GM18861 (cell line): ENCODE measurements around the gene C1orf232.

ENCODE experiments used
- ATAC-seq: cut with Tn5 transposase; IDR thresholded peaks from one replicate; pipeline ENCODE4 v1.9.1; 2021; ENCODE audit not compliant: unreplicated experiment

Gene C1orf232

DNA sequence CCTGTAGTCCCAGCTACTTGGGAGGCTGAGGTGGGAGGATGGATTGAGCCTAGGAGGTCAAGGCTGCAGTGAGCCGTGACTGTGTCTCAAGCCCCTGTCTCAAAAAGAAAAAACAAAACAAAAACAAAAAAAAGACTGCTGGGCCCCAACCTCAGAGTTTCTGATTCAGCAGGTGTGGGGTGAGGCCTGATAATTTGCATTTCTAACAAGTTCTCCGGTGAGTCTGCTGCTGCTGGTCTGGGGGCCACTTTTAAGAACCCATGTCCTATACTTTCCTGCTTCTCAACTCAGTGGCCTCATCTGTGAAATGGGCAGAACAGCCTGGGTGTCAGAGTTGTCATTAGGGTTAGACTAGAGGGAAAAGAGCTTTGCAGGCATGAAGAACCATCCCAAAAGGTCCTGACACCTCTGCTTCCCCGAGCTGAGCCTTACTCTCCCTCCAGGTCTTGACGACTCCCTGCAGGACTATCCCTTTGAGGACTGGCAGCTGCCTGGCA, 11.3 kb upstream of the C1orf232 start:
- ATAC-seq, result no peak

DNA sequence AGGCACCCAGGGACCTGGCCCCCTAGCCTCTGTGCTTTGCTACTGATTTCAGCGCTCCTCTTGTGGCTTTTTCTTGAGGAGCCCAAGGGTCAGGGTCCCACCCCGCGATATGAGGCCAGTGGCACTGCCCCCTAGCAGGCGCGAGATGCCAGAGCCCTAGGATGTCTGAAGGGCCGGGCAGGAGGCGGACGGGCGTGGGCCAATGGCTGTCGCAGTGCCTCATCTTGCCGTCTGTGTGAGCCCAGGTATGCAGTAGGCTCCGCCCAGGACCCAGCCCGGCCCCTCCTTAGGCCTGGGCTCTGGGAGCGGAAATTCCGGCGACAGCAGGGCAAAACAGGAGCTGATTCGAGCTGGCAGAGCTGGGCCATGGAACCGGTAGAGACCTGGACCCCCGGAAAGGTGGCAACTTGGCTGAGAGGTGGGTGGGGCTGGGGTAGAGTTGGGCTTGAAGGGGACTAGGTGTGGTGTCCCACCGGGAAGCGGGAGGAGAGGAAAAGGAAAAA, 8.5 kb upstream of the C1orf232 start, which contains the start of gene CNKSR1:
Gene CNKSR1 (plus strand): TSS at position 310 of the 503 bp plus-strand sequence. CDS start 57 bp downstream, at position 367.
- no peak for ATAC-seq

DNA sequence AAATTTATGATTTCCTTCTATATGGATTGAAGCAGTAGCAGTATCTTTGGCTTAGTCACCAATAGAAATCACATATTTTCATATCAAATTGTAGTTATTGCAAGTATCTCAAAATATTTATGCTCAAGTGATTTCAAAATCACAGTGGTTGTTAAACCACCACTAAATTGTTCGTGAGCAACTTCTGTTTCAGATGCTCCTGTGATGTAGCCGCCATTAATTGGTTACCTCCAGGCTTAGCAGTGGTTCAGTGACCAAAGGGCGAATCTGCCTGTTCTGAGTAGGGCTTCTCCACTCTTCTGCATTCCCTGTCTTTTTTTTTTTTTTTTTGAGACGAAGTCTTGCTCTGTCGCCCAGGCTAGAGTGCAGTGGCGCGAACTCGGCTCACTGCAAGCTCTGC, 6.6 kb upstream of the C1orf232 start:
- no peak for ATAC-seq

DNA sequence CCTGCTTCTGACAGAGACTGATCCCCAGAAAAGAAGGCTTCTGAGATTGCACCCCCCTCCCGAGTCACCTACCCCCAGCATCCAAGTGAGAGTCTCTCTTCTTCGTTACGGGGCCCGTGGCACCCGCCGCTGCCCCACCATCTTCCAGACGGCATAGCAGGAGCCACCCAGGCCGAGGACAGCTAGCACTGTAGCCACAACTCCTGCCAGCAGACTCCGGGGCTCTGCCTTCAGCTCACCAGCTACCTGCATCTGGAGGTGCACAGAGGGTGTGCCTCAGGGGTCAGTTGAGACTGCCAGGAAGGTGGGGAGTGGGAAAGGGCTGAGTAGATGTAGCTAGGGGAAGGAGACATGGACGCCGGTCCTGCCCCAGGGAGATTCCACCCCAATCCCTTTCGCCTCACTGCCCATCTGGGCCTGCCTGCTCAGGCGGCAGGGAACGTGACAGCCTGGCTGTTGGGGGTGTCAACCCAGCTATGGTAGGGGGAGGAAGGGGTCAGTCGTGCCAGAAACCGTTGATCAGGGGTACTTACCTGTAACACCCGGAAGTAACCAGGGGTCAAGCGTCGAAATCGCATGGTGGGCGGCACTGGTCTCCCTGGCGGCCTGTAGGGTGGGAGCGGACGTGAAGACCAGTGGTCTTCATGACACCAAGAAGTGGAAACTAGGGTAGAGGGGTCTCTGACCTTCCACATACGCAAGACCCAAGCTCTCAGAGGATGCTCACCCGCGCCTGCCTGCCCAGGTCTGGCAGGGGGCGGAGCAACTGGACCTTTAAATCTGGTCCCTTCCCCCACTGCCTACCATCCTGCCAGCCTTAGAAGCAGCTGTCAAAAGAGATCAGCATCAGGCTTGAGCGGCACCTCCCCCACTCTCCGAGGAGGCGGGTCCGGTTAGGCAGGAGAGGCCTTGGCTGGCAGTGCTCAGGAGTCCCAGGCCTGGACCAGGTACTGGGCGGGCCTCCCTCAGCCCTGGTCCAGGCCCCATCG, 2.6 kb upstream of the C1orf232 start, which contains the start of gene ZNF593OS:
Gene ZNF593OS (minus strand): TSS at position 749 of the 989 bp plus-strand sequence. CDS start 171 bp downstream, at position 578.
- no peak for ATAC-seq

DNA sequence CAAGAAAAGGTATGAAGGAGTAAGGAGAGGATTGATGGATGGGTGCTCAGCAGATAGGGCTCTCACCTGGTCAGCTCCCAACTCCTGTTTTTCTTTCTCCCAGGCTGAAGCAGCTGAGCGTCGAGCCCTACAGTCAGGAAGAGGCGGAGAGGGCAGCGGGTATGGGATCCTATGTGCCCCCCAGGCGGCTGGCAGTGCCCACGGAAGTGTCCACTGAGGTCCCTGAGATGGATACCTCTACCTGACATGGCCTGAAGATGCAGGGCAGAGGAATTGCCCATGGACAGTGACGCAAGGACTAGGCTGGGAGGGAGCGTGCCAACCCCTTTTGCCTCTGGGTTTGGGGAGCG, 1.7 kb upstream of the C1orf232 start:
- ATAC-seq, result no peak

DNA sequence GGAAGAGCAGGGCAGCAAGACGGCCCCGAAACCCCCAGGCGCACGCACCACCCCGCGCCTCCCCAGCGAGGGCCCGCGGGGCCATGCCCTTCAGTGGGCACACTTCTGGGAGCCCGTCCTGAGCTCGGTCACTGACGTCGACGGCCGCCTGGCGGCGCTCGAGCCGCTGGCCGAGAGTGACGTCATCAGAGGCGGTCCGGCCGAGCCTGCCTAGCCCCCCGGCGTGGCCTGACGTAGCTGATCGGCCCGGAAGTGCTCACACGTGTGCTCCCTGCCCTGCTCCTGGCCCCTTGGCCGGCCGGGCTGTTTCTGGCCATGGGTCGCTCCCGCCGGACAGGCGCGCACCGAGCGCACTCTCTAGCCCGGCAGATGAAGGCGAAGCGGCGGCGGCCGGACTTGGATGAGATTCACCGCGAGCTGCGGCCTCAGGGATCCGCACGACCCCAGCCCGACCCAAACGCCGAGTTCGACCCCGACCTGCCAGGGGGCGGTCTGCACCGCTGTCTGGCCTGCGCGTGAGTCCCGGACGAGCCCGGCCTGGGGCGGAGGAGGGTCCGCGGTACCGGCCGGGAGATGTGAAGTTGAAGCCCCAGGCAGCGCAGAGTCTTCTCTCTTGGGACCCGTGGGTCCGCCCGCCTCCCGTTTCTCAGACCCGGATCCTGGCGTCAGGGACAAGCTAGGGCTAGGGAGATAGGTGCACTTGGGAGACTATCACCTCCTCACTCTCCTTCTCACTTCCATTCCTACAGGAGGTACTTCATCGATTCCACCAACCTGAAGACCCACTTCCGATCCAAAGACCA, 1.1 kb upstream of the C1orf232 start, which contains the start of gene ZNF593:
Gene ZNF593 (plus strand): TSS at position 240 of the 803 bp plus-strand sequence. CDS start 76 bp downstream, at position 316.
- ATAC-seq, result peak; percentile 80

DNA sequence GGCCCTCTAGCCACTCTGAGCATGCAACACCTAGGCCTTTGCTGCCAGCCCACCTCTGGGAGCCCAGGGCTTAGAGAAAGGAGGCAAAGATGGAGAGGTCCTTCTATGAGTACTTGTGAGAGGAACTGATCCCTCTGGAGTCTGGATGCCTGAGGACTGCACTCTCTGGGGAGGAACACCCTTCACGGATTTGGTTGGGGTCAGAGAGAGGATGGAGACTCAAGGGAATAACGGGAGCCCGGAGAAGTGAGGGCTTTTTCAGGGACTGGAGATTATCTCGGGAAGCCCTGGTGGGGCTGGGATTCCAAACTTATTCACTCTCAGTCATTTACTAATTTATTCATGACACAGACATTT, 413 bp upstream of the C1orf232 start:
- no peak for ATAC-seq

DNA sequence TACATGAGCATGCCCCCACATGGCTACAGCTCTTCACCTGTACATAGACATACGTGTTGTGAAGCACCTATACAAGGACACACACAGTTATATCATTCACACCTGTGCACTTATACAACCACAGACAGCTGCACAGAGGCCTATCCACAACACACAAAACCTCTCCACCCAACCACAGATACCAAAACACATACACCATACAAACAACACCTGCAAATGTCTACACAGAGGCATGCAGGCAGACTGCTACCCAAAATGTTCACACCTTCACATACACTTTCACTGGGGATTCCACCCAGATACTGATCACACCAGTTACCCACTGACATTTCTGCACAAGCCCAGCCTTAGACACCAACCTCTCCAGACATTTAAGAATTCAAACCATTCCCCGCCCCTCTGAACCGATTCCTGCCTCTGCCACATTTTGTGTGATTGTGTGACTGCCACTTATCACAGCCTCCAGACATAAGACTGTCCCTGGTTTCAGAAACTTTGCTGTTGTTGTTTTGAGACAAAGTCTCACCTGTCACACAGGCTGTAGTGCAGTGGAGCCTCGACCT, 2.0 kb downstream of the C1orf232 start:
- no peak for ATAC-seq

DNA sequence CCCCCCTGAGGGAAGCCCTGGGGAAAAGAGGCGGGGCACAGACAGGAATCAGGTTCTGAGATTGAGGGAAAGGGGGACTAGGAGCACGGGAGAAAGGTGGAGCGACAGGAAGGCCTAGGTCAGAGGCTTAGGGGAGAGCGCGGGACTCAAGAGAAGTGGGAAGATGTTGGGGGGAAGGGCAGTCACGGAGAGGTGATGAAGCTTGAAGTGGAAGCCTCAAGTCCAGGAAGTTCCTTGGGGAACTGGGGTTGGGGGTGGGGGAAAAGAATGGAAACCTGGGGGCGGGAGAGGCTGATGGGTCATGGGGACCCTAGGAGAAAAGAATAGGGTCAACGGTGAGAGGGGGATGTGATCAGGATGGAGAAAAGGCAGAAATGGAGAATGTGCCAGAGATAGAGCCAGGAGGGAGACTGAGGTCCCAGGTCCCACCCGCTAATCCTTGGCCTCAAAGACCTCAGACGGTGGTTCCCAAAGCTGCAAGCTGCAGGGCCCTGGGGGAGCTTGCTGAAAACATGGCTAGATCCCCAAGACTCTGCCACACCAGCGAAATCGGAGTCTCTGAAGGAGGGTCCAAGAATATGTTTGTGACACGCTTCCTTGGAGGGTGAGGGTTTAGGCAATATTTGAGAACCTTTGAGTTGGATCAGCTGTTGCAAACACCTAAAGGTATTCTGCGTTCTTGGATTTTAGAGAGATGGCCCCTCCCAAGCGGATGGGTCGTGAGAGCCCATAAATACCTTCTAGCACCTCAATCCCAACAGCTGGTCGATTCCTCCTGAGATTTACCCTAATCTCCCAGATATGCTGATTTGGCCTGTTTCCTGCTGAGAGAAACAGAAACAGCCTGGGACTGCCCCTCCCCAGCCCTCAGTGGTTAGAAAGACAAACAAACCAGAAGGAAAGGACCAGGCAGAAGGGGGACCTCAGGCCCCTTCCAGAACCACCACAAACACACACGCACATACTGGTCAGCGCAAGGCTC, 3.6 kb downstream of the C1orf232 start:
- ATAC-seq, result no peak

DNA sequence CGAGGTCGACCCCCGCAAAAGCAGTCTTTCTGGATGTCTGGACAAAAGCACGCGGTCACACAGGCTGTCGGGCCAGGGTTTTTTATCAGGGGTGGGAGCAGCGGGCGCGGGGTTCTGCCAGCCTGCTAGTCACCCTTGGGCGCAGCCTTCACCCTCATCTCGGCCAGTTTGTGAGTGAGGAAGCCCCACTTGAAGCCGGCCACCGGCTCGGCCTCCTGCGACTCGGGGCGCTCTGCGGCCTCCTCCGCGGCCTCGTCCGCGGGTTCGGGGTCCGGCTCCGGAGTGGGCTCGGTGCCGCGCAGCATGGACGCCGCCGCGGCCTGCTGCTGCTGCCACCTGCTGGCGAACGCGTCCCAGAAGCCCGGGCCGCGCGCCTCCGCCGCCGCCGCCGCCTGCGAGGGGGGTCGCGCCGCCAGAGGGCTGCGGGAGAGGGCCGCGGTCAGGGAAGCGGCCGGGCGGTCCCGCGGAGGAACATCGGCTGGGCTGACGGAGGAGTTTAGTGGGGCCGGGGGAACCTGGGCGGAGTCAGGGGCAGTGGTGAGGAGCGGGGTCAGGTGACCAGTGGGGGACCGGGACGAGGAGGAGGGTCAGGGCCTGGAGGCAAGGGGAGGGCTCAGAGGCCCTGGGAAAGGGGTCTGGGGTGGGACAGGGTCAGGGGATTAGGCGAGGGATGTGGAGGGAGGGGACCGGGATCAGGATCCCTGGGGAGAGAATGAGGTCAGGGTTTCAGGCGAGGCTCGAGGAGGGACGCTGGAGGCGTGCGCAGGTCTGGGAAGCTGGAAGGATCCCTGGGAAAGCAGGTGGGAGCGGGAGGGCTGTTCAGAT, 4.5 kb downstream of the C1orf232 start:
- no peak for ATAC-seq

DNA sequence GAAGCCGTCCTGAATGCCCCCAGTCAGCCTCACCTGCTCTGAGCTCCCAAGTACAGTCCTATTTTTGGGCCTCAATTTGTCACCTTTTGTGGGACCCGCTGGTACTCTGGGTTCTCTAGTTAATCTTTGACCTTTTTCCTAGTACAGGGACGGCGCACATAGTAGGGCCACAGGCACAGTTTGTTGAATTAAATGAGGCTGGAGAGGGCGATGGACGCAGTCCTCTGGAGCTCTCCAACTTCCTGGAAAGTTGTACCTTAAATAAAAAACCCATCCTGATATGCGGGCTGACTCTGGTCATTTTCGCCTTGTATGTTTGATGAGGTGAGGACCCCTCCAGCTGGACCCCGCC, 5.1 kb downstream of the C1orf232 start:
- no peak for ATAC-seq

DNA sequence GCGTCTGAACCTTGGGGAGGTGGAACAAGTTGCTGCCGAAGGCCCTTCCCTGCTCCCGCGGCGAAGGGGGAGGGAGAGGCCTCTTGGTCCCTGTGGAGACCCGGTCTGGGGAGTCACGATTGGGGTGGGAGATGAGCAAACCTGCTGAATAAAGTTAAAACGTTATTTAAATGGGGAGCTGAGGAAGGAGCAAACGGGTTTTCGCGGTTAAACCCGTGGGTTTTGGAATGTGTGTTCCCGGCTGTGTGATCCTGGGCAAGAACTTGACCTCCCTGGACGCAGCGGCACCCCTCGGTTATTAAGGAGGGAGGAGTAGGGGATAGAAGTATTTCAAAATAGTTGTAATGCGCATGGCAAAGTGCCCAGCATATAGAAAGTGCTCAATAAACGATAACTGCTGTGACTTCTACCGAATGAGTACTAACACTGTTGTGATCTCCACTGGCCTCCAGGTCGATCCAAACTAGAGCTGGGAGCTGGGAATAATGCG, 6.5 kb downstream of the C1orf232 start:
- ATAC-seq, result no peak

DNA sequence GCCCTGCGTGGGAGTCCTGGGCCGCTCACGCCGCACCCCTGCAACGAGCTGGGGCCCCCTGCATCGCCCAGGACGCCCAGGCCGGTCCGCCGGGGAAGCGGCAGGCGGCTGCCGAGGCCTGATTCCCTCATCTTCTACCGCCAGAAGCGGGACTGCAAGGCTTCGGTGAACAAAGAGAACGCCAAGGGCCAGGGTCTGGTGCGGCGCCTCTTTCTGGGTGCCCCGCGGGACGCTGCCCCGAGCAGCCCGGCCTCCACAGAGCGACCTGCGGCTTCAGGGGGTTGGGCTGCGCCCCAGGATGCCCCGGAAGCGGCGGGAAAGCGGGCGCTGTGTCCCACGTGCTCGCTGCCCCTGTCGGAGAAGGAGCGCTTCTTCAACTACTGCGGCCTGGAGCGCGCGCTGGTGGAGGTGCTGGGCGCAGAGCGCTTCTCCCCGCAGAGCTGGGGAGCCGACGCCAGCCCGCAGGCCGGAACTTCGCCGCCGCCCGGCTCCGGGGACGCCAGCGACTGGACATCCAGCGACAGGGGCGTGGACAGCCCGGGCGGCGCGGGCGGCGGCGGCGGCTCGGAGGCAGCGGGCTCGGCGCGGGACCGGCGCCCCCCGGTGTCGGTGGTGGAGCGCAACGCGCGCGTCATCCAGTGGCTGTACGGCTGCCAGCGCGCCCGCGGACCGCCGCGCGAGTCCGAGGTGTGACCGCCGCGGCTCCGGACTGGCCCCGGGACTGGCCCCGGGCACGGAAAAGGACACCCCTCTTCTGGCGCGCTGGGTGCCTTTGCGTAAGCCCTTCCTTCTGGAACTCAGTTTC, 7.1 kb downstream of the C1orf232 start:
- no peak for ATAC-seq

DNA sequence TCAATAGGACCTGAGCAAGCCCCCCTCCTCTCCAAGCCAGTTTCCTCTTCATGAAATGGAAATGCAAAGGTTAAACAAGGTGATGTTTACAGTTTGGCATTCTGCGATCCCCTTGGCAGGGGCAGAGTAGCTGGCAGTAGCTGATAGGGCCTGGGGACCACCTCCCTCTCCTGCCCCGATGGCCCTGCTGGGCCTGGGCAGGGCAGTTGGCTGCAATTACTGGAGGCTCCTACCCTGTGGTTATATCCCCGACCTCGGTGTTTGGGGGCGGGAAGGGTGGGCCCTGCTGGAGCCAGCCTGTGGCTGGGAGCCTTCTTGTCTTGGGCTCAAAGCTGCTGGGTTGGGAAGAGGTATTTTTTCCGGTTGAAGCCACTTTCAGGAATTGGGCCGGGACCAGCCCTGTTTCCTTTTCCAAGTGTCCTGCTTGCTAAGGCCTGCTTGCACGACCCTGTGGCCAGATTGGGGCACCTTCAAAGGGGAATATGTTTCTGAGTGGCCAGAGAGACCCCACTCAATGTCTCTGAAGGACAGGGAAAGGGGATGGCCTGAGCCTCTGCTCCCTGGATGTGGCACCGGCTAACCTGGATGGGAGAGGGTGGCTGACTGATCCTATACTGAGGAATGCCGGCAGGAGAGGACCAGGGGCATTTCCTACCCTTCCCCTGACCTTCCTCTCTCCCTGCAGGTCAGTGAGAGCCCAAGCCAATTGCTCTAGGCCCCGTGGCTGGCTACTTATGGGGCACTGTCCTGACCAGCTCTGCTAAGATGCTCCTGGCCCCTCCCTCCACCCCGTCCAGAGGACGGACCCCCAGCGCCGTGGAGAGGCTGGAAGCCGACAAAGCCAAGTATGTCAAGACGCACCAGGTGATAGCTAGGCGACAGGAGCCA, 8.0 kb downstream of the C1orf232 start:
- no peak for ATAC-seq

DNA sequence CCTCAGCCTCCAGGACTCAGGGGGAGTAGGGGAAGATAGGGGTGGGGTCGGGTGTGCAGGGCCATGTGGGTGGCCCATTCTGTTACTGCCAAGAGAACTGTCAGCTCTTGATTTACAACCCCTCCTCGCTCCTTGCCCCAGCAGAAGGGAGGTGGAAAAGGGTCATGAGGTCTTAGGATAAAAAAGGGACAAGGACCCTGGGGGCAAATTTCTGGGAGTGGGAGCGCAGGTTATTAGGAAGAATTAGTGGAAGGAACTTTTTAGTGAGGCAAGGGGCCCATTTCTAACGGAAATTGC, 9.1 kb downstream of the C1orf232 start:
- ATAC-seq, result no peak

DNA sequence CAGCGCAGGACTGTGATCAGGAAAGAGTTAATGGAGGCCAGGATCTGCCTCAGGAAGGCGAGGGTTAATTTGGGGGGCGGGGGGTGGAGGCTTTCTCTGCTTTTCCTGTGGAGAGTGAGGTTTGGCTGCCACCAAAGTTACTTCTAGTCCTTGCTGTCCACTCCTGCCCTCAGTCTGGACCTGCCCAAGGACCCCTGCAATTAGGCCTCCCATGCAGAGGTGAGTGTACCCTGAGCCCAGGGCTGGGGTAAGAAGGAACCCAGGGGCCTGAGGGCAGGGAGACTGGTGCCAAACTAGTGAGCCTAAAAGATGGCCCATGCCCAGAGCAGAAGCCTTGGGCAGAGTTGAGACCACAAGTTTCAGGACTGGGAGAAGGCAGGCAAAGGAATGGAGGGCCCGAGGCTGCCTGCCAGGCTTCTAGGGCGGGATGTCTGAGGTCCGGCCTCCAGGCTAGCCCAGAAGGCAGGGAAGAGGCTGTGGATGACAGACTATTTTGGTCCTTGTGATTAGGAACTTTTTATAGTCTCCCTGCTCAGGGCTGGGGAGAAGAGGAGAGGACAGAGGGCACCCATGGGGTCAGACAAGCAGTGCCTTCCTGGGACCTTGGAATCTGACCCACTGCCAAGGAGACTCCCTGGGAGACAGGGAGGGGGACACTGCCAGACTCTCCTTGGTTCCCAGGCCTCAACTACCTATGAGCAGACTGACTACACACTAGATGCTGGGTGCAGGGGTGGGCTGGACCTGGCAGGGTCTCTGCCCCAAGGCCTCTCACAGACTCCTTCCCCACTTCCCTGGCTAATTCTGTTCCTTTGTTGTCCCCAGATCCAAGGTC, 9.6 kb downstream of the C1orf232 start, which contains the start of gene FAM110D:
Gene FAM110D (plus strand): TSS at position 172 of the 835 bp plus-strand sequence. CDS start 2,213 bp downstream, outside the sequence.
- no peak for ATAC-seq
